Pulmonary artery endothelial cell (primary cell): Measurements from ENCODE around the gene PDE6G. TPM values are rescaled to one million over a fixed set of nuclear protein-coding genes. Genes with fewer than 3 reads are reported as not detected.

ENCODE experiments used
- DNase-seq: peaks from one replicate; pipeline ENCODE4 v3.0.0-alpha.2; 2011; ENCODE audit warnings: low read depth, low spot score
- total RNA-seq: library from RNA; depleted of rRNA; stranded (reverse); fragments of >200 nt; gene quantifications from 2 replicates; pipeline ENCODE4 v1.2.3, GENCODE V29; 2014

Gene PDE6G
- total RNA-seq, 1 donor from 2014 or later, result 0.26 TPM

- DNase-seq, result no peak
These were observed 5.7 kb upstream of the PDE6G start for GRCh38 chr17:81662002-81662401.

GRCh38 chr17:81660441-81660840 lies 4.1 kb upstream of the PDE6G start:
- no peak for DNase-seq

- DNase-seq, result no peak
These were observed 2.7 kb upstream of the PDE6G start for GRCh38 chr17:81659038-81659437.

DNA sequence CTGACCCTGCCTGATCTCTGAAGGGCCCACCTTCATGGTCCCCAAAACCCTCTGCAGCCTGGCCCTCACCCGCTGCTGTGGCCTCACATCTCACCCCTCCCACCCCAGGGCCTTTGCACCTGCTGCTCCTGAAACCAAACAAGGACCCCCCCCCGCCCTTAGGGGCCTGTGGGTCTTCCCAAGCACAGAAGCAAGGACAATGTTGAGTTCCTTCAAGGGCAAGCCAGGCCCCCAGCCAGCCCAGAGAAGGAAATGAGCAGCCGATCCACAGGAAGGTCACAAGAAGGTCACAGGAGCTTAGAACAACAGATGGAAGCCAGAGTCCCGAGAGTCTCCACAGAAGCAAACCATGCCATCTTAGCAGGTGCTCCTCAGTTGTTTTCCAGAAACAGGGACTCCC lies 493 bp upstream of the PDE6G start:
- DNase-seq, result no peak

GRCh38 chr17:81655378-81656117 lies 794 bp downstream of the PDE6G start:
- DNase-seq, result no peak

- DNase-seq, result no peak
These were observed 3.2 kb downstream of the PDE6G start for GRCh38 chr17:81652906-81653771.

DNA sequence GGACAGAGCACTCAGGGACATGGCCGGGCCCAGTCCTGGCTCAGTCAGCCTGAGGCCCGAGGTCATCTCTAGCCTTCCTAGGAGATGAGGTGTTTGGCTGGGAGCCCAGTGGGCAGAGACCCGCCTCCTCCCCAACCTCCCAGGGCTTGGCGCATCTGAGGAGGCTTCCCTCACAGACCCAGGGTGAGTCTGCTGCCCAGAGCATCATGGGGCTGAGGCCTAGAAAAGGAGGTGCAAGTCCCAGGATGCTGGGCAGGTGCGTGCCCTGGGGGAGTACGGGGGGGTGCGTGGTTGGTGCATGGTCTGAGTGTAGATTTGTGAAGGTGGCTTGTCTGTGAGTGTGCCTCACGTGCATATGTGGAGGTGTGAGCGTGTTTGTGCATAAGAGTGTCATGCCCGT lies 4.7 kb downstream of the PDE6G start:
- DNase-seq, result no peak

DNA sequence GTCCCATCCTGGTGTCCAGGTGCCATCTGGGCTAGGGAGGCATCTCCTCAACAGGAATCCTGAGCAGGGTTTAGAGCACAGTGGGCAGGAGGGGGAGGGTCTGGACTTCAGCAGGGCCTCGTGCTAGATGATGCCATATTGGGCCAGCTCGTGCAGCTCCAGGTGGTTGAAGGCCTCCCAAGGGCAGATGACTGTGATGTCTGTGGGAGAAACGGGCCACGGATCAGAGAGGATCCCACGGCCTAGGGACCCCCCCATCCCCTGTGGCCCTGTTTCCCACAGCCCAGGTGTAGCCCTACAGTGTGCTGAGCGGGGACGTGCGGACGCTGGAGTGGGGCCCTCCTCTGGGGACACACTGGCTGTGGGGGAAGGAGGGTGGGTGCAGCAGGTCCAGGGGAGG lies 5.4 kb downstream of the PDE6G start:
- DNase-seq, result no peak

DNA sequence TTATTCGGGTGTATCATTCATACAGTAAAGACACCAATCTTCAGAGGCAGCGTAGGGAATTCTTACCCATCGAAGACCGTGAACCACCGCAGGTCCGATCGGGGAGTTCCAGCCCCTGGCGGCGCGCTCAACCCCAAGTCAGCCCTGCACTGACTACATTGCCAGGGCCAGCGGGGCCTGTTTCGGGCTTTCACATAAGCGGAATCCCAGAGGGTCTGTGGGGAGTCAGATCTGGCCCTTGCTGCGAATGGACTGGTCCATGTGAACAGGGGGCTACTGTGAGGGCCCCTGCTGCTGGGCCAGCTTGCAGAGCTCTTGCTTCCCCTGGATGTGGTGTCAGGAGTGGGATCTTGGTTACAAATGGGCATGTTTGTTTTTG lies 7.6 kb downstream of the PDE6G start:
- DNase-seq, result no peak

DNA sequence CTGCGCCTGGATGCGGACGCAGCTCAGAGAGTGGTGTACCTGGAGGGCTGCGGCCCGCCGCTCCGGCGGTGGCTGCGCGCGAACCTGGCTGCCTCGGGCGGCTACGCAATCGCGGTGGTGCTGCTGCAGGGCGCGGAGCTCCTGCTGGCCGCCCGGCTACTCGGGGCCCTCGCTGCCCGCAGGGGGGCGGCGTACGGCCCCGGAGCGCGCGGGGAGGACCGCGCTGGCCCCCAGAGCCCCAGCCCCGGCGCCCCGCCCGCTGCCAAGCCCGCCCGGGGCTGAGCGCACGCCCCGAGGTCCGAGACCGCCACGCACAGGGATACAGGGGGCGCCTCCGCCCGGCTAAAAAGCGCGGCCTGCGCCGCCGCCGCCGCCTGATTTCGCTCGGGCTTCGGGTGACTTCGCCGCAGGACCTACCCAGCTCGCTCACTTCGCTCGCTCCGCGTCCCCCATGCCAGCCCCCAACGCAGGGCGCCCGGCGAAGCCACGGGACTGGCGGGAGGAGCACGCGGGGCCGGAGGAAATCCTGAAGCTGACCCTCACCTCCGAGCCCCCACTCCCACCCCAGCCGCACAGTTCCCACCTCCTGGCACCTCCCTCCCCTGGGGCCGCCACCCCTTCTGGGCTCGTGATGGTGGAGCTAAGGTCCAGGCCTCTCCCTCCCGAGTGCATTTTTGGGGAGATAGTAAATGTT lies 8.2 kb downstream of the PDE6G start:
- DNase-seq, result no peak

DNA sequence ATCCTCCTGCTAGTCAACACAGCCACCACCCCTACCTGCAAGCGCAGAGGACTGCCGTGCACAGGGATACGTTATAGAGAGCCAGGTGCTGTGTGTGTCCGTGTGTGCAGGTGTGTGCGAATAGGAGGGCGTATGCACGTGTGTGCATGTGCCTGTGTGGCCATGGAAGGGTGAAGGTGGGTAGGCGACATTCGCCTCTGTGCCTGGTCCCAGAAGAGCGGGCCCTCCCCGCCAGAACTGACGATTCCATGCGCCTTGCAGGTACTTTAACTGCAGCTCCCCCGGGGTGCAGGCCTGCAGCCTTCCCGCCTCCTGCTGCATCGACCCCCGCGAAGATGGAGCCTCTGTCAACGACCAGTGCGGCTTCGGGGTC lies 8.7 kb downstream of the PDE6G start:
- DNase-seq, result no peak

DNA sequence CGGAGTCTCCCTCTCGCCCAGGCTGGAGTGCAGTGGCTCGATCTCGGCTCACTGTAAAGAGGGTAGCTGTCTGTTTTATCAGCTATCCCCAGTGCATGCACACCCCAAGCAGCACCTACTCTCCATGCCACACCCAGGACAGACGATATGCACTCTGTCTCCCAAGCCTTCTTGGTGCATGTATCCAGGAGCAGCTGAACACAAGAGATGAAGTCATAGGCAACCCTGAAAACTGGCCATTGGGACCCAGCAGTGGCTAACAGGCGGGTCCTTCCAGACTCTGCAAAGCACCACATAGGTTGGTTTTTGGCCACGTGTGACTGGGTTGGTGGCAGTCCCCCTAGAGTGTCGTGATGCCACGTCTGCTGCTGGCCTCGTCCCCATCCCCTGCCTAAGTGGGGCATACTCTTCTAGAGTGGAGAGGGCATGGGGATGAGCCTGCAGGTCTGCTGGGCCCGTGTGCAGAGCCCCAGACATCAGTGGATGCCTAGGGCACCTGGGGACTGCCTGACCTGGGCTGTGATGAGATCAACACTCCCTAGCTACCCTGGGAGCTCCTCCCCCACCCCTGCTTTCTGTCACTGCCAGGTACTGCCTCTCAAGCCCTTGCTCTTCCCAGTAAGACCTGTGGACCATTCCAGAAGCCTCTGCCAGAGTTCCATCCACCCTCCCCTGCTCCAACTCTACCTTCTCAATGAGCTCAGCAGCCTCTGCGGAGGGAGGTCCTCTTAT lies 9.3 kb downstream of the PDE6G start:
- no peak for DNase-seq

DNA sequence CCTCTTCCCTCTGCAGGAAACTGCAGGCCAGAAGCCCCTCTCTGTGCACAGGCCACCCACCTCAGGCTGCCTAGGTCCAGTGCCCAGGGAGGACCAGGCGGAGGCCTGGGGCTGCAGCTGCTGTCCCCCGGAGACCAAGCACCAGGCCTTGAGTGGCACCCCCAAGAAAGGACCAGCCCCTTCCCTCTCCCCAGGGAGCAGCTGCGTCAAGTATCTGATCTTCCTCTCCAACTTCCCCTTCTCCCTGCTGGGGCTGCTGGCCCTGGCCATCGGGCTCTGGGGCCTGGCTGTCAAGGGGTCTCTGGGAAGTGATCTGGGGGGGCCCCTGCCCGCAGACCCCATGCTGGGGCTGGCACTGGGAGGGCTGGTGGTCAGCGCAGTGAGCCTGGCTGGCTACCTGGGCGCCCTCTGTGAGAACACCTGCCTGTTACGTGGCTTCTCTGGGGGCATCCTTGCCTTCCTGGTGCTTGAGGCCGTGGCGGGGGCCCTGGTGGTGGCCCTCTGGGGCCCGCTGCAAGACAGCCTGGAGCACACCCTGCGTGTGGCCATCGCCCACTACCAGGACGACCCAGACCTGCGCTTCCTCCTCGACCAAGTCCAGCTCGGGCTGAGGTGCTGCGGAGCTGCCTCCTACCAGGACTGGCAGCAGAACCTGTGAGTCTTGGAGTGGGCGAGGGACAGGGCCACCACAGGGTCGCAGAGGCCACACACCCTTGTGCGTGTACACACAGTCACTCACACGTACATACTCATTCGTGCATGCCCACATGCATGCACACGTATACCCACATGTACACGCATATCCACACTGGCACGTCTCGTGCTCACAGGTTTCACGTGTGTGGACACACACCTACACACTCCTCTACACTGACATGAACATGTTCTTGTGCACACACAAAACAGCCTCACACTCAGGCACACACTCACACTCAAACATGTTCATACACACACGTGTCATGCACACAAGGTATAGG lies 11.1 kb downstream of the PDE6G start:
- DNase-seq, result no peak

DNA sequence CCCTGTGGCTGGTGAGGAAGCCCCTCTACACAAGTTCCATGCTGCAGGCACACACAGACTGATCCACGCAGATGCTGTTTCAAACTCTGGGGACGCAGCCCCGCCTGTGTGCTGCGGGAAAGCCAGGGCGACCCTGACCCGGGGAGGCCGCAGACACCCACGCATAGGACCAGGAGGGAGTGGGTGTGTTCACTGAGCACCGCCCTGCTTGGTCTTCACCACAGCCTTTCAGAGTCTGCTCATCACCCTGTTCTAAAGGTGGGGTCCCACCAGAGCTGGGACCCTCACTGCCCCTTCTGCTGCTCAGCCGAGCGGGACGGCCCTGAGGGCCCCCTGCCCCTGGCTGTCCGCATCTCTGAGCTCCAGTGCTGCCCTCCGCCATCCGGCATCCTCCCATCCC lies 11.8 kb downstream of the PDE6G start:
- DNase-seq, result no peak

DNA sequence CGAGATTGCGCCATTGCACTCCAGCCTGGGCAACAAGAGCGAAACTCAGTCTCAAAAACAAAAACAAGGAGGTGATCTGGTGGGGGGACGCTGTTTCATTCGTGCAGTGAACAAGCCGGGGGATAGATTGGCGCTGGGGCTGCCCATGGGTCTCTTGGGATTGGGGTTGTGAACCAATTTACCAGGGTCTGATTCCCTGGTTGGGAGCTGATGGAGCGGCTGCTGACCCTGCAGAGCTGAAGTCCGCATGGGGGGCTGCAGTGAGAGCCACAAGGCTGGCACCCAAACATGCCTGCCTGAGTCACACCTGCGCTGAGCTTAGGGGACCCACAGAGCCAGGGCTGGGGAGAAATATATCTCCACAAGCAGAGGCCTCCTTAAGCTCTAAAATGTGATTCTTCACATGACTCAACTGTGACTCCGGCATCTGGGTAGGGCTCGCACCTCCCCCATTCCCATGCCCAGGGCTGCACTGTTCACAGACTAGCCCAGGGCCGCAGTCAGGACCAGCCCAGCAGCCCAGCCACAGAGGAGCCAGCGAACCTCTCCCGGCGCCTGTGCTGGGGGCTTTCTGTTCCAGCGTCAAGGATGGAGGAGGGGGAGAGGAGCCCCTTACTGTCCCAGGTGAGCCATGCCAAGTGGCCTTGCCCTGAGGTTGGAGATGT lies 14.4 kb downstream of the PDE6G start:
- no peak for DNase-seq

DNA sequence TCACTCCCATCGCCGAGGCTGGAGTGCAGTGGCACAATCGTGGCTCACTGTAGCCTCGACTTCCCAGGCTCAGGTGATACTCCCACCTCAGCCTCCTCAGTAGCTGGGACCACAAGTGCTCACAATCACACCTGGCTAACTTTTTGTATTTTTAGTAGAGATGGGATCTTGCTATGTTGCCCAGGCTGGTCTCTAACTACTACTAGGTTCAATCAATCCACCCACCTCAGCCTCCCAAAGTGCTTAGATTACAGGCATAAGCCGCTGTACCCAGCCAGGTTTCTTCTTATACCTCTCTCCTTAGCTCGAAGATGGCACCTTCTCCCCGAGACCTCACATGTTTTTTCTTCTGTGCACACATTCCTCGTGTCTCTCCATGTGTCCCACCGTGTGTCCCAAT lies 16.3 kb downstream of the PDE6G start:
- DNase-seq, result no peak

DNA sequence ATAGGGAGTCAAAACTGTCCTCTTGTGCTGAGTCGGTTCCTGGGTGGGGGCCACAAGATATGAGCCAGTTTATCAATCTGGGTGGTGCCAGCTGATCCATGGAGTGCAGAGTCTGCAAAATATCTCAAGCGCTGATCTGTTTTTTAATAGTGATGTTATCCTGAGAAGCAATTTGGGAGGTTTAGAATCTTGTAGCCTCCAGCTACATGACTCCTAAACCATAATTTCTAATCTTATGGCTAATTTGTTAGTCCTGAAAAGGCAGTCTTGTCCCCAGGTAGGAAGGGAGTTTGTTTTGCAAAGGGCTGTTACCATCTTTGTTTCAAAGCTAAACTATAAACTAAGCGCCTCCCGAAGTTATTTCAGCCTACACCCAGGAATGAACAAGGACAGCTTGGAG lies 17.7 kb downstream of the PDE6G start:
- no peak for DNase-seq

DNA sequence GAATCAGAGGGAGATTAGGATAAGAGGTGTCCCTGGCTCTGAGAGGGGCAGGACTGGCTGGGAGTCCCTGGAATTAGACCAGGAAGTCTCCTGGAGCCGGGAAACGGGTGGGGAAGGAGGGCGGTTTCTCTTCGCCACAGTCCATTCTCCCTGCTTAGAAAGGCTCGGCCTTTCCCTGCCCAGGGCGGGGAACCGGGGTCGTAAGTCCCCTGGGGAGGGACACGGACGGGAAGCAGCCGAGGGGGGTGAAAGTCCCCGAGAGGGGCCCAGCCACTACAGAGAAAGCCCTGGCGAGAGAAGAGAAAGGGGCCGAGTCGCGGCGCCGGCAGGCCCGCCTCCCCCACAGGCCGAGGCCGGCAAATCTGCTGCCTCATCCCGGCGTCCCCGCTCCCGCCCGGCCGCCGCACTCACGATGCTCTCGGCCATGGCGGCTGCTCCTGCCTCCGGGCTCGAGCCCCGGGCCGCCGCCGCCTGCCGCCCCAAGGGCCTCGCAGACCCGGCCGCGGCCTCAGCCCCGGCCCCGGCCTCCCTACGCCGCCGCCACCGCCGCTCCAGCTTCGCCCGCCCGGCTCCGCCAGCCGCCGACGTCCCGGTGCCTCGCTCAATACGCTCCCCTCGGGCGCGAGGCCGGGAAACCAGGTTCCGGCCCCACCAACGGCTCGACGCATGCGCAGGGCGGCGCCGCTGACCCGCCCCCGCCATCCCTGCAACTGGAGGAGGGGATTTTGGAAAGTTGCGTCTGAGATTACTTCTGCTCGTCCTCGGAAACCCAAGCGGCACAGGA lies 19.6 kb downstream of the PDE6G start, which contains the start of the genes NPLOC4 and TSPAN10:
Gene NPLOC4 (minus strand): TSS at position 608 of the 784 bp plus-strand sequence. CDS start 182 bp downstream, at position 426.
Gene TSPAN10 (plus strand): TSS at position 692 of the 784 bp plus-strand sequence. CDS start 5,217 bp downstream, outside the sequence.
- no peak for DNase-seq

GRCh38 chr17:81635973-81636504 lies 20.3 kb downstream of the PDE6G start:
- DNase-seq, result no peak
